WTC11 (cell line): ENCODE data around the gene B4GALT6.

Experiments
- ATF2 ChIP-seq: sonication (generic); formaldehyde crosslinking; IDR thresholded peaks from 2 replicates; pipeline ENCODE4 v1.8.1; 2022; ENCODE audit warnings: low read depth, missing genetic modification reagents, borderline replicate concordance
- CBFB ChIP-seq: sonication (generic); formaldehyde crosslinking; IDR thresholded peaks from 2 replicates; pipeline ENCODE4 v1.8.1; 2022; ENCODE audit warnings: mild to moderate bottlenecking, low read depth, missing genetic modification reagents
- ELF4 ChIP-seq: sonication (generic); formaldehyde crosslinking; IDR thresholded peaks from 2 replicates; pipeline ENCODE4 v1.8.1; 2022; ENCODE audit warnings: low read depth, mild to moderate bottlenecking, moderate library complexity, missing genetic modification reagents
- TF ChIP-seq, protein P1 (sequence below): sonication (generic); formaldehyde crosslinking; conservative IDR thresholded peaks from 2 replicates; pipeline ENCODE4 v1.8.1; 2022; ENCODE audit warnings: mild to moderate bottlenecking, missing genetic modification reagents
- TF ChIP-seq, protein P2 (sequence below): fragments of 200-600 bp; IDR thresholded peaks from 2 replicates; pipeline ENCODE4 v1.8.0; 2022; ENCODE audit warnings: antibody characterized with exemption
- TF ChIP-seq, protein P3 (sequence below): sonication (generic); formaldehyde crosslinking; IDR thresholded peaks from 2 replicates; pipeline ENCODE4 v1.8.1; 2023; ENCODE audit warnings: mild to moderate bottlenecking, moderate library complexity, missing genetic modification reagents

DNA sequence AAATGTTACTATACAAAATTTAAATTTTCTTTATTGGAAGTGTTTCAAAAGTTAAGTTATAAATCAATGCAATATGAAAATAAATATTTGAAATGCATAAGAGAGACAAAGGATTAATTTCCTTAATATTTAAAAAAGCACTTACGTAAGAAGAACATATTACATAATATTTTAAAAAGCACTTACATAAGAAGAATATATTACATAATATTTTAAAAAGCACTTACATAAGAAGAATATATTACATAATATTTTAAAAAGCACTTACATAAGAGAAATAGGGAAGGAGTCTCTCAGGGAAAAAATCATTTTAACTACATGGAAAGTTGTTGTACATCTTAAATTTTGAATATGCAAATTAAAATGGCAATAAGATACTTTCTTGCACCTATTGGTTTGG is 17.4 kb upstream of the B4GALT6 start:
- TF ChIP-seq, protein P1, sequence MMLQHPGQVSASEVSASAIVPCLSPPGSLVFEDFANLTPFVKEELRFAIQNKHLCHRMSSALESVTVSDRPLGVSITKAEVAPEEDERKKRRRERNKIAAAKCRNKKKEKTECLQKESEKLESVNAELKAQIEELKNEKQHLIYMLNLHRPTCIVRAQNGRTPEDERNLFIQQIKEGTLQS (CRISPR knock-in tag), result no peak
- TF ChIP-seq ATF2 (CRISPR knock-in tag) (no peak), CBFB (CRISPR knock-in tag) (no peak), ELF4 (CRISPR knock-in tag) (no peak)
- TF ChIP-seq, protein P2, sequence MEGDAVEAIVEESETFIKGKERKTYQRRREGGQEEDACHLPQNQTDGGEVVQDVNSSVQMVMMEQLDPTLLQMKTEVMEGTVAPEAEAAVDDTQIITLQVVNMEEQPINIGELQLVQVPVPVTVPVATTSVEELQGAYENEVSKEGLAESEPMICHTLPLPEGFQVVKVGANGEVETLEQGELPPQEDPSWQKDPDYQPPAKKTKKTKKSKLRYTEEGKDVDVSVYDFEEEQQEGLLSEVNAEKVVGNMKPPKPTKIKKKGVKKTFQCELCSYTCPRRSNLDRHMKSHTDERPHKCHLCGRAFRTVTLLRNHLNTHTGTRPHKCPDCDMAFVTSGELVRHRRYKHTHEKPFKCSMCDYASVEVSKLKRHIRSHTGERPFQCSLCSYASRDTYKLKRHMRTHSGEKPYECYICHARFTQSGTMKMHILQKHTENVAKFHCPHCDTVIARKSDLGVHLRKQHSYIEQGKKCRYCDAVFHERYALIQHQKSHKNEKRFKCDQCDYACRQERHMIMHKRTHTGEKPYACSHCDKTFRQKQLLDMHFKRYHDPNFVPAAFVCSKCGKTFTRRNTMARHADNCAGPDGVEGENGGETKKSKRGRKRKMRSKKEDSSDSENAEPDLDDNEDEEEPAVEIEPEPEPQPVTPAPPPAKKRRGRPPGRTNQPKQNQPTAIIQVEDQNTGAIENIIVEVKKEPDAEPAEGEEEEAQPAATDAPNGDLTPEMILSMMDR, result no peak
- TF ChIP-seq, protein P3, sequence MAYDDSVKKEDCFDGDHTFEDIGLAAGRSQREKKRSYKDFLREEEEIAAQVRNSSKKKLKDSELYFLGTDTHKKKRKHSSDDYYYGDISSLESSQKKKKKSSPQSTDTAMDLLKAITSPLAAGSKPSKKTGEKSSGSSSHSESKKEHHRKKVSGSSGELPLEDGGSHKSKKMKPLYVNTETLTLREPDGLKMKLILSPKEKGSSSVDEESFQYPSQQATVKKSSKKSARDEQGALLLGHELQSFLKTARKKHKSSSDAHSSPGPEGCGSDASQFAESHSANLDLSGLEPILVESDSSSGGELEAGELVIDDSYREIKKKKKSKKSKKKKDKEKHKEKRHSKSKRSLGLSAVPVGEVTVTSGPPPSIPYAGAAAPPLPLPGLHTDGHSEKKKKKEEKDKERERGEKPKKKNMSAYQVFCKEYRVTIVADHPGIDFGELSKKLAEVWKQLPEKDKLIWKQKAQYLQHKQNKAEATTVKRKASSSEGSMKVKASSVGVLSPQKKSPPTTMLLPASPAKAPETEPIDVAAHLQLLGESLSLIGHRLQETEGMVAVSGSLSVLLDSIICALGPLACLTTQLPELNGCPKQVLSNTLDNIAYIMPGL (CRISPR knock-in tag), result no peak
